Left renal cortex interstitium (tissue), 4 donors: Measurements from ENCODE around the gene MTPN. TPM values are rescaled to one million over a fixed set of nuclear protein-coding genes. Genes with fewer than 3 reads are reported as not detected.
A peak's percentile ranks its signal among the peaks of the same experiment; 100 is the strongest.

Experiments used
- DNase-seq, 4 donors: peaks; one replicate each; pipeline ENCODE4 v3.0.0-alpha.2; 2013; ENCODE audit warnings: low read depth in 4 of 4, low spot score in 2 of 4, missing footprints in 1 of 4
- polyA plus RNA-seq, 4 donors: library from polyadenylated mRNA; unstranded; fragments of 120-200 nt; gene quantifications; one replicate each; pipeline ENCODE4 v1.2.1, GENCODE V29; 2013; ENCODE audit not compliant: insufficient read length in 4 of 4

The MTPN gene
- polyA plus RNA-seq, 4 donors, result 144 to 162 (median 154) TPM

- DNase-seq, result no peak
Observed at GRCh38 chr7:135990258-135990657, 13.1 kb upstream of the MTPN start.

- no peak for DNase-seq
Observed at GRCh38 chr7:135981958-135982646, 4.9 kb upstream of the MTPN start.

GRCh38 chr7:135980665-135981180, 3.6 kb upstream of the MTPN start:
- no peak for DNase-seq

GRCh38 chr7:135980012-135980551, 2.9 kb upstream of the MTPN start:
- DNase-seq, result no peak

GRCh38 chr7:135979471-135980011, 2.4 kb upstream of the MTPN start:
- no peak for DNase-seq

- DNase-seq, result peak; percentile 5 to 39 (median 32)
Observed at GRCh38 chr7:135978624-135979023, 1.5 kb upstream of the MTPN start.

- DNase-seq, result no peak
Observed at GRCh38 chr7:135977742-135978066, 545 bp upstream of the MTPN start.

GRCh38 chr7:135976312-135977006, 700 bp downstream of the MTPN start:
- peak in 3 of 4 donors; percentile 4 to 18 (median 8) for DNase-seq

- DNase-seq, result no peak
Observed at GRCh38 chr7:135975166-135975565, 2.0 kb downstream of the MTPN start.

- no peak for DNase-seq
Observed at GRCh38 chr7:135974667-135975066, 2.5 kb downstream of the MTPN start.

GRCh38 chr7:135971366-135971725, 5.8 kb downstream of the MTPN start:
- no peak for DNase-seq

- no peak for DNase-seq
Observed at GRCh38 chr7:135970682-135971365, 6.3 kb downstream of the MTPN start.

GRCh38 chr7:135970045-135970444, 7.1 kb downstream of the MTPN start:
- DNase-seq, result no peak

GRCh38 chr7:135966341-135967043, 10.7 kb downstream of the MTPN start:
- no peak for DNase-seq

GRCh38 chr7:135965602-135966001, 11.6 kb downstream of the MTPN start:
- DNase-seq, result no peak

- DNase-seq, result no peak
Observed at GRCh38 chr7:135964791-135965190, 12.4 kb downstream of the MTPN start.

GRCh38 chr7:135964274-135964673, 12.9 kb downstream of the MTPN start:
- no peak for DNase-seq

GRCh38 chr7:135962802-135963201, 14.4 kb downstream of the MTPN start:
- DNase-seq, result no peak

- no peak for DNase-seq
Observed at GRCh38 chr7:135960709-135961451, 16.3 kb downstream of the MTPN start.
